ENCODE results near the gene PTH2. TPM values are rescaled to one million over a fixed set of nuclear protein-coding genes. Genes with fewer than 3 reads are reported as not detected.
A peak's percentile ranks its signal among the peaks of the same experiment; 100 is the strongest.
"Not testable (repeated sequence)": the region's sequence is repeated elsewhere in the genome, so short reads cannot be mapped to it uniquely, and the experiment has no call there.

PTH2 gene
- total RNA-seq, 1 donor from 2014 or later = not detected

- Histone ChIP-seq H3K9ac (ENCODE audit: low read length) (no peak overlapping the region), H3K27me3 (ENCODE audit: insufficient read depth, low read length) (no peaks in the 10 kb centered on the region), H3K27ac (ENCODE audit: low read depth, low read length) (no peak overlapping the region), H3K4me3 (ENCODE audit: insufficient read depth, low read depth, low read length) (no peak overlapping the region), H2AFZ (ENCODE audit: low read depth, low read length) (no peak overlapping the region), H3K9me3 (ENCODE audit: insufficient read depth, low read depth, low read length) (no peaks in the 10 kb centered on the region), H3K36me3 (ENCODE audit: insufficient read depth, low read length) (no peaks in the 10 kb centered on the region), H4K20me1 (ENCODE audit: insufficient read depth, low read length) (peaks cover 4% of the 10 kb centered on the region), H3K4me1 (ENCODE audit: insufficient read depth, low read length) (peaks cover 7% of the 10 kb centered on the region), H3K79me2 (ENCODE audit: insufficient read depth, low read length) (peaks cover 13% of the 10 kb centered on the region), H3K4me2 (ENCODE audit: low read length) (no peak overlapping the region)
- no peak for FAIRE-seq
- Mint-ChIP-seq H3K27ac (ENCODE audit: unreplicated experiment) (no peak overlapping the region), H3K27me3 (ENCODE audit: low read depth, unreplicated experiment) (no peaks in the 10 kb centered on the region), H3K4me1 (ENCODE audit: low read depth, unreplicated experiment) (peaks cover 5% of the 10 kb centered on the region), H3K4me3 (ENCODE audit: unreplicated experiment) (peak overlapping the region; percentile 50), H3K9me3 (ENCODE audit: unreplicated experiment) (no peaks in the 10 kb centered on the region), H3K36me3 (ENCODE audit: low read depth, unreplicated experiment) (peaks cover 16% of the 10 kb centered on the region)
- no peak for DNase-seq (ENCODE audit: low read depth)
- TF ChIP-seq EZH2 (IDR thresholded peaks at IDR 0.05; ENCODE audit: insufficient read depth, low read length) = no peak
- TF ChIP-seq, protein P1, sequence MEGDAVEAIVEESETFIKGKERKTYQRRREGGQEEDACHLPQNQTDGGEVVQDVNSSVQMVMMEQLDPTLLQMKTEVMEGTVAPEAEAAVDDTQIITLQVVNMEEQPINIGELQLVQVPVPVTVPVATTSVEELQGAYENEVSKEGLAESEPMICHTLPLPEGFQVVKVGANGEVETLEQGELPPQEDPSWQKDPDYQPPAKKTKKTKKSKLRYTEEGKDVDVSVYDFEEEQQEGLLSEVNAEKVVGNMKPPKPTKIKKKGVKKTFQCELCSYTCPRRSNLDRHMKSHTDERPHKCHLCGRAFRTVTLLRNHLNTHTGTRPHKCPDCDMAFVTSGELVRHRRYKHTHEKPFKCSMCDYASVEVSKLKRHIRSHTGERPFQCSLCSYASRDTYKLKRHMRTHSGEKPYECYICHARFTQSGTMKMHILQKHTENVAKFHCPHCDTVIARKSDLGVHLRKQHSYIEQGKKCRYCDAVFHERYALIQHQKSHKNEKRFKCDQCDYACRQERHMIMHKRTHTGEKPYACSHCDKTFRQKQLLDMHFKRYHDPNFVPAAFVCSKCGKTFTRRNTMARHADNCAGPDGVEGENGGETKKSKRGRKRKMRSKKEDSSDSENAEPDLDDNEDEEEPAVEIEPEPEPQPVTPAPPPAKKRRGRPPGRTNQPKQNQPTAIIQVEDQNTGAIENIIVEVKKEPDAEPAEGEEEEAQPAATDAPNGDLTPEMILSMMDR (IDR thresholded peaks at IDR 0.05; ENCODE audit: insufficient read depth, low read depth, low read length) = no peak
Observed at GRCh38 chr19:49447485-49448431, 24.5 kb upstream of the PTH2 start.

- Histone ChIP-seq H3K9ac (ENCODE audit: low read length) (no peak overlapping the region), H4K20me1 (ENCODE audit: insufficient read depth, low read length) (peaks cover 4% of the 10 kb centered on the region), H3K4me3 (ENCODE audit: insufficient read depth, low read depth, low read length) (no peak overlapping the region), H3K4me1 (ENCODE audit: insufficient read depth, low read length) (peaks cover 7% of the 10 kb centered on the region), H3K9me3 (ENCODE audit: insufficient read depth, low read depth, low read length) (no peaks in the 10 kb centered on the region), H3K79me2 (ENCODE audit: insufficient read depth, low read length) (peaks cover 10% of the 10 kb centered on the region), H3K27ac (ENCODE audit: low read depth, low read length) (no peak overlapping the region), H3K4me2 (ENCODE audit: low read length) (no peak overlapping the region), H3K27me3 (ENCODE audit: insufficient read depth, low read length) (peaks cover 12% of the 10 kb centered on the region), H2AFZ (ENCODE audit: low read depth, low read length) (no peak overlapping the region), H3K36me3 (ENCODE audit: insufficient read depth, low read length) (no peaks in the 10 kb centered on the region)
- H3K9me3 Mint-ChIP-seq (ENCODE audit: unreplicated experiment) = no peaks in the 10 kb centered on the region
- peaks cover 16% of the 10 kb centered on the region for H3K36me3 Mint-ChIP-seq (ENCODE audit: low read depth, unreplicated experiment)
- peaks cover 13% of the 10 kb centered on the region for H3K27me3 Mint-ChIP-seq (ENCODE audit: low read depth, unreplicated experiment)
- H3K4me1 Mint-ChIP-seq (ENCODE audit: low read depth, unreplicated experiment) = peaks cover 5% of the 10 kb centered on the region
- no peak overlapping the region for H3K27ac Mint-ChIP-seq (ENCODE audit: unreplicated experiment)
- no peak for TF ChIP-seq EZH2 (IDR thresholded peaks at IDR 0.05; ENCODE audit: insufficient read depth, low read length)
- TF ChIP-seq, protein P1 (IDR thresholded peaks at IDR 0.05; ENCODE audit: insufficient read depth, low read depth, low read length) = no peak
- DNase-seq (ENCODE audit: low read depth) (no peak), FAIRE-seq (no peak)
- H3K4me3 Mint-ChIP-seq (ENCODE audit: unreplicated experiment) = no peak overlapping the region
Observed at GRCh38 chr19:49445997-49446396, 22.8 kb upstream of the PTH2 start.

DNA sequence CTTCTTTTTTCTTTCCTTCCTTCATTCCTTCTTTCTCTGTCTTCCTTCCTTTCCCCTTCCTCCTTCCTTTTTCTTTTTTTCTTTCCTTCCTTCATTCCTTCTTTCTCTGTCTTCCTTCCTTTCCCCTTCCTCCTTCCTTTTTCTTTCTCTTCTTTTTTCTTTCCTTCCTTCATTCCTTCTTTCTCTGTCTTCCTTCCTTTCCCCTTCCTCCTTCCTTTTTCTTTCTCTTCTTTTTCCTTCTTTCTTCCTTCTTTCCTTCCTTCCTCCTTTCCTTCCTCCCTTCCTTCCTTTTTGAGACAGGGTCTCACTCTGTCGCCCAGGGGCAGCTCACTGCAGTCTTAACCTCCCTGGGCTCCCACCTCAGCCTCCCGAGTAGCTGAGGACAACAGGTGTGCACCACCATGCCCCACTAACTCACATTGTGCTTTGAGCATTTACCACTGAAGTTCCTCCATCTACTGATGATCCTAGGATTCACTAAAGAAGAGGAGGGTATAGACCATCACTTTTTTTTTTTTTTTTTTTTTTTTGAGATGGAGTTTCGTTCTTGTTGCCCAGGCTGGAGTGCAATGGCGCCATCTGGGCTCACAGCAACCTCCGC lies 21.0 kb upstream of the PTH2 start:
- H3K4me1 ChIP-seq (ENCODE audit: insufficient read depth, low read length); H3K27ac Mint-ChIP-seq (ENCODE audit: unreplicated experiment); H3K9ac ChIP-seq (ENCODE audit: low read length); H4K20me1 ChIP-seq (ENCODE audit: insufficient read depth, low read length); H3K27ac ChIP-seq (ENCODE audit: low read depth, low read length); H3K9me3 Mint-ChIP-seq (ENCODE audit: unreplicated experiment); H3K9me3 ChIP-seq (ENCODE audit: insufficient read depth, low read depth, low read length); H2AFZ ChIP-seq (ENCODE audit: low read depth, low read length); FAIRE-seq; H3K4me3 ChIP-seq (ENCODE audit: insufficient read depth, low read depth, low read length); DNase-seq (ENCODE audit: low read depth); H3K4me1 Mint-ChIP-seq (ENCODE audit: low read depth, unreplicated experiment); H3K36me3 ChIP-seq (ENCODE audit: insufficient read depth, low read length); H3K79me2 ChIP-seq (ENCODE audit: insufficient read depth, low read length): not testable (repeated sequence)
- H3K27me3 Mint-ChIP-seq (ENCODE audit: low read depth, unreplicated experiment) = peaks cover 31% of the 10 kb centered on the region
- H3K36me3 Mint-ChIP-seq (ENCODE audit: low read depth, unreplicated experiment) = peaks cover 11% of the 10 kb centered on the region
- H3K4me3 Mint-ChIP-seq (ENCODE audit: unreplicated experiment) = peak overlapping the region; percentile 78
- peaks cover 28% of the 10 kb centered on the region for H3K27me3 ChIP-seq (ENCODE audit: insufficient read depth, low read length)
- peak overlapping the region; percentile 94 for H3K4me2 ChIP-seq (ENCODE audit: low read length)
